ENCODE measurements around the gene IFT80.
A peak's percentile ranks its signal among the peaks of the same experiment; 100 is the strongest.

The IFT80 gene

GRCh38 chr3:160399125-160400029, at the start of gene IFT80, which contains the start of gene SMC4:
TSS of gene IFT80 (minus strand) at chr3:160399225. CDS start at chr3:160384600, 14,625 bp downstream.
TSS of gene SMC4 (plus strand) at chr3:160399650. CDS start at chr3:160400827, 1,177 bp downstream.
- peak; percentile 96 for DNase-seq (ENCODE audit: low spot score)

- DNase-seq (ENCODE audit: low spot score), result no peak
These were observed 48.5 kb upstream of the IFT80 start for GRCh38 chr3:160447544-160447943.

- DNase-seq (ENCODE audit: low spot score), result no peak
These were observed 47.6 kb upstream of the IFT80 start for GRCh38 chr3:160446522-160447056.

- DNase-seq (ENCODE audit: low spot score), result no peak
These were observed 46.8 kb upstream of the IFT80 start for GRCh38 chr3:160445854-160446253.

- no peak for DNase-seq (ENCODE audit: low spot score)
These were observed 45.4 kb upstream of the IFT80 start for GRCh38 chr3:160444411-160444810.

GRCh38 chr3:160440687-160441086, 41.7 kb upstream of the IFT80 start:
- no peak for DNase-seq (ENCODE audit: low spot score)

GRCh38 chr3:160437083-160437455, 38.0 kb upstream of the IFT80 start:
- no peak for DNase-seq (ENCODE audit: low spot score)

GRCh38 chr3:160435747-160436146, 36.7 kb upstream of the IFT80 start:
- no peak for DNase-seq (ENCODE audit: low spot score)

- no peak for DNase-seq (ENCODE audit: low spot score)
These were observed 36.1 kb upstream of the IFT80 start for GRCh38 chr3:160435095-160435494.

GRCh38 chr3:160434071-160434470, 35.0 kb upstream of the IFT80 start:
- DNase-seq (ENCODE audit: low spot score), result peak; percentile 62

- DNase-seq (ENCODE audit: low spot score), result no peak
These were observed 28.9 kb upstream of the IFT80 start for GRCh38 chr3:160427832-160428424.

GRCh38 chr3:160417311-160417710, 18.3 kb upstream of the IFT80 start:
- no peak for DNase-seq (ENCODE audit: low spot score)

GRCh38 chr3:160413613-160414248, 14.7 kb upstream of the IFT80 start:
- peak; percentile 75 for DNase-seq (ENCODE audit: low spot score)

GRCh38 chr3:160412477-160412876, 13.5 kb upstream of the IFT80 start:
- DNase-seq (ENCODE audit: low spot score), result no peak

- no peak for DNase-seq (ENCODE audit: low spot score)
These were observed 11.0 kb upstream of the IFT80 start for GRCh38 chr3:160409812-160410610.

- DNase-seq (ENCODE audit: low spot score), result no peak
These were observed 4.9 kb upstream of the IFT80 start for GRCh38 chr3:160403796-160404470.

- DNase-seq (ENCODE audit: low spot score), result no peak
These were observed 4.1 kb upstream of the IFT80 start for GRCh38 chr3:160403028-160403545.

GRCh38 chr3:160402221-160403027, 3.4 kb upstream of the IFT80 start:
- no peak for DNase-seq (ENCODE audit: low spot score)

- no peak for DNase-seq (ENCODE audit: low spot score)
These were observed 2.5 kb upstream of the IFT80 start for GRCh38 chr3:160401291-160402095.
